Measurements from ENCODE around the gene CRACR2A.

GRCh38 chr12:3647504-3647903, 105.4 kb downstream of the CRACR2A start:
- TF ChIP-seq CTCF (IDR thresholded peaks at IDR 0.05) (no peak), POLR2A (IDR thresholded peaks at IDR 0.05) (no peak)
